HG03095 (cell line): ENCODE measurements around the gene BICD2.
"Not testable (repeated sequence)": the region's sequence is repeated elsewhere in the genome, so short reads cannot be mapped to it uniquely, and the experiment has no call there.

Experiments
- ATAC-seq: cut with Tn5 transposase; IDR thresholded peaks from one replicate; pipeline ENCODE4 v1.9.1; 2021; ENCODE audit warnings: moderate library complexity; ENCODE audit not compliant: unreplicated experiment

The BICD2 gene

DNA sequence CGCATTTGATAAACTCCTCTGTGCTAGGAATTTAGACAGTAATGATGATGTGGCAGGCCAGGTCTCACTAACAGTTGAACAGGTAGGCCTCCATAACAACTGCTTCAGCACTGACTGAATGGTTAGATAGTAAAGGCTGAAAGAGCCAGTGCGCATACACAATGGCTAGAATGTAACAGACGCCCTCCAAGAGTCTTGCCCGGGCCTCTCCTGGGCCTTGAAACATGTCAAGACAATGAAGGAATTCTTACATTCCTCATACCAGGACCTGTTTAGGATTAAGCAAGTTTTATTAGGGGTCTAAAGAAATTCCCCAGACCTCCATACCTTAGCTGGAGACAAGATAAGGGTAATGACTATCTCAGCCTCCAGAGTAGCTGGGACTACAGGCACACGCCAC is 6.7 kb upstream of the BICD2 start:
- no peak for ATAC-seq

DNA sequence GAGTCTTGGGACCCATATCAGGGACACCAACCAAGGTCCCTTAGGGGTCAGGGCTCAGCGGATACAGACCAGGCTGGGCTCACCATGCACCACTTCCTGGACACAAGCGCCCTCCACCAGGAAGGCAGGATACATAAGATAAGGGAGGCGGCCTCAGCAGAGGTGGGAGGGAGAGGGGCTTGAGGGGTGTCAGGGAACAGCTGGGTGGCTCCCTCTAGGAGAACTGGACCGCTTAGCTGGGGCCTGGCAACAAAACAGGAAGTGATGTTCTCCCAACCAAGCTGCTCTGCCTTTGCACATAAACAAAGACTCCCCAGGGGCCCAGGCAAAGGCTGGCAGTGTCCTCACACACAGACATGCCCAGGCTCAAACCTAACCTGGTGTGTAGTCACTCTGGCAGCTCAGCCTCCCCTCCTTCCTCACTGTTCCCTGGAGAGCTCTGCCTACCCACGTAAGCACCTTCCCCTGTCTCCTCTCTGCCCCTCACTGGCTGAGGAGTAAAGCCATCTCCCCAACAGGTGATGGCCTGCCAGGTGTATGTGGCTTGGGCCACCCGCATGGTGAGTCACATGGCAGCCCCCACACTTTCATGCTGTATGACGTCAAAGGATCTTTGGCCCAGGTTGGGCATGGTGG is 5.8 kb upstream of the BICD2 start:
- ATAC-seq: no peak

DNA sequence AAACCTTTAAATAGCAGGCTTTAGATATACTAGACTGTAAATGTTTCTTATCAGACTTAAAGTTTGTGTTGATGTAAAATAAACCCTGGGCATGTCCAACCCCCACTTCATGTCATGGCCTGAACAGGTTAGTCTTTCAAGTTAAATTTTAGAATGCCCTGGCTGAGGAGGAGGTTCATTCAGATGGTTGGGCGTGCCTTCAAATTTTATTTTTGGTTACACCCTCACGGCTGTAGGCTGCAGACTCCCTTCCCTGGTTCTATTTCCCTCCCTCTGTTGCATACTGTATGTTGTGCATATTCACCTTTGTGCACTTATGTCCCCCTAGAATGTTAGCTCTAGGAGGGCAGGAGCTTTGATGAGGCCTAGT is 5.3 kb upstream of the BICD2 start:
- no peak for ATAC-seq

DNA sequence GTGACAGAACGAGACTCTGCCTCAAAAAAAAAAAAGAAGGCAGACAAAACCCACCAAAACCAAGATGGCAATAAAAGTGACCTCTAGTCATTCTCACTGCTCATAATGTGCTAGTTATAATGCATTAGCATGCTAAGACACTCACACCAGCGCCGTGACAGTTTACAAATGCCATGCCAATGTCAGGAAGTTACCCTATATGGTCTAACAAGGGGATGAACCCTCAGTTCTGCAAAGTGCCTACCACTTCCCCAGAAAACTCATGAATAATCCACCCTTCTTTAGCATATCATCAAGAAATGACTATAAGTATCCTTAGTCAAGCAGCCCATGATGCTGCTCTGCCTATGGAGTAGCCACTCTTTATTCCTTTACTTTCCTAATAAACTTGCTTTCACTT is 4.7 kb upstream of the BICD2 start:
- no peak for ATAC-seq

DNA sequence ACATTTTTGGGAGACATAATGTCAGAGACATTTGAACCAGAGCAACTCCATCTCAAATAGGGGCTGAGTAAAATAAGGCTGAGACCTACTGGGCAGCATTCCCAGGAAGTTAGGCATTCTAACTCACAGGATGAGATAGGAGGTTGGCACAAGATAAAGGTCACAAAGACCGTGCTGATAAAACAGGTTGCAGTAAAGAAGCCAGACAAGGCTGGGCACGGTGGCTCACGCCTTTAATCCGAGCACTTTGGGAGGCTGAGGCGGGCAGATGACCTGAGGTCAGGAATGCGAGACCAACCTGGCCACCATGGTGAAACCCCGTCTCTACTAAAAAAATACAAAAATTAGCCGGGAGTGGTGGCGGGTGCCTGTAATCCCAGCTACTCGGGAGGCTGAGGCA is 4.2 kb upstream of the BICD2 start:
- not testable (repeated sequence) for ATAC-seq

DNA sequence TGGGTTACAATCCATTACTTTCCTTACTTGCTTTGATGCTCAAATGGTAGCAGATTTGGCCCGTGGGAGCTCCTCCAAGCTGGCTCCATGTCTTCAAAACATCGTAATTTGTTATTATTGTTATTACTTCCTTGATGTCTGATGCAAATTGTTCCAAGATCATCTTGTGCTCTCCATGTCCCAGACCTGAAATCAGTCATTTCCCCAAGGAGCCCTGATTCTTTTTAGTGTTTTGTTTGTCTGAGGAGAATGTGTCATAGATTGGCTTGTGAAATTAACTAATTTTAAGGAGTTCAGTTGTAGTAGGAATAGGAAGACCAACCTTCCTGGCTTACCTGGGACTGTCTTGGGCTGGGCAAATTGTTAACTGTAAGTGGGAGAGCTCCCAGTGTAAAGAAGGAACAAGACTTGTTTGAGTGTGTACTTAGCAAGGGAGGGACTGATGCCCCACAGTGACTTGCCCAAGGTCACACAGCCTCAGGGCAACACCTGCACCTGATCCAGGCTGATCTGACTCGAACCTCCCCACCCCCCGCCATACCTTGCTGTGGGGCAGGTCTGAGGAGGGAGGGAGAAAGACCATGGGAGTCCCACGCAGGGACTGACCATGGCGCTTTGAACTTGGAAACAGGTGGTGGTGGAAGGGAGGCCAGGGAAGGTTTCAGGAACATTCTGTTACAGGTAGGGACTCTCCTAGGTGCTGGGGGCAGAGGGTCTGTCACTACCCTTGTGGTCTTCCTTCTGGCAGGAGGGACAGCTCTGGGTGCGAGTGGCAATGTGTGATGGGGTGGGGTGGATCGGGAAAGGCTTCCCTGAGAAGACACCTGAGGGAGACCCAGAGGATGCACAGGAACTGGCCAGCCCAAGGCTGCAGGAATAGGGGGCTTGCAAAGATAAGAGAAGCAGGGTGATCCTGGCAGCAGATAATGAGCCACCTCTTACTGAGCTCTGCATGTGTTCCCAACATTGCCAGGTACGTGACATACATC is 2.7 kb upstream of the BICD2 start:
- no peak for ATAC-seq

DNA sequence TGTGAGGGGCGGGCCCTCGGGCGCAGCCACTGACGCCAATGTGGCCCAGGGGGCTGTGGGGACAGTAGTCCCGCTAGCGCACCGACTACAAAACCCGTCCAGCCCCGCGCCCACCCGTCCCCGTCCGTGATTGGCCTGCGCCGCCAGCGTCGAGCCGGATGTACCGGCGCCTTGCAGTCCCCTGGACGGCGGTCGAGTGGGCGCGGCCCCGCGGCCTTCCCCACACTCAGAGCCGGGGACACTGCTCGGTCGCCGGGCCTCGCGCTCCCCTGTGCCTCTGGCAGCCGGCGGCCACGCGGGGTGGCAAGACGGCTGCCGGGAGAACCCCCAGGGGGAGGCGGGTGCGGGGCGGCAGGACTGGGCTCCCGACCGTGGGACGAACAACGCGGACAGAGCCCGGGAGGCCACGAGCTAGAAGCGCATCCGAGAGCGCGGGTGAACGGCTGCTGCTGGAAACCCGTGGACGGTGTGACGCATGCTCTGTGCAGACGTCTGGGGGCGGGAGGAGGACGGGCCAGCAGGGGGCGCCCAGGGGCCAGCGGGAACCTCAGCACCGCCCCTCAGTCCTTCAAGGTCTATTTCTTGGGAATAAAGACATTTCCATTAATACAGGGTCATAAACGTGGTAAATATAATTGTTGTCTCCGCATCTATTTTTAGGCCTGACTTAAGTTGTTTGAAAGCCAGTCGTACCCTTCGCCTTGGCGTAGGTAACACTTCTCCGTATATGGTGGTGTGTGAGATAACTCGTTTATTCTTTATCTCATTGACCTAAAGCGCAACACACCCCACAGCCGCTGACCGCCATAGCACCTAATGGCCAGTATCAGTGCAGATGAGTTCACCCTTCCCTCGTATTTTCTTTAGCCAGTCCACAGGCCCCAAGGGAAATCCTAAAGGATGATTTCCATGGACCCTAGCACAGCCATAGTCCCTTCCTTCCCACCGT is 629 bp upstream of the BICD2 start:
- ATAC-seq: peak; percentile 92

DNA sequence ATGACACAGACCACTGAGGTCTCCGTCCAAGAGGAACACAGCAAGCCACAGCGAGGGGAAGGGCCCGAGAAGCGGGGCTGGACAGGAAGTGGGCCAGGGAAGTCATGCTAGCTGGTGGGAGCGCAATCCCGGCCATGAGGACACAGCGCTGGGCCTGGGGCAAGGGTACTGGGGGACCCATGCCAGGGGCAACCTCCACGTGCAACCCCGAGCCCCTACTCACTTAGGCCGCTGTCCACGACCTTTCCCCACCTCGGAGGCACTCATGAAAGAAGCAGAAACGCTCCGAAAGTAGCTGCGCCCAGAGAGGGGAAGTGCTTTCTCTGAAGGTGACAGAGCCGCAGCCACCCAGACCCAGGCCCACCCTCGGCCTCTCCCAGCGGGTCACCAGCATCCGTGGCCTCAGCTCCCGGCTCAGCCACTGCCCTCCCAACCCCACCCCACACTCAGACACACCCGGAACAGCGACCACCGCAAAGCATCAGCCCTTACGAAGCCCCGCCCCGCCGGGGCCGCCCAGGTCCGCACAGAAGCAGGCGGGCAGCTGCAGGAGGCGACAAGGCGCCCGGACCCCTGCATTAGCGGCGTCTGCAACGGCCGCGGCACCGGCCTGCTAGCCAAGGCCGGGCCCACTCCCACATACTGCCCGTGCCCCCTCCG is 782 bp downstream of the BICD2 start:
- no peak for ATAC-seq

DNA sequence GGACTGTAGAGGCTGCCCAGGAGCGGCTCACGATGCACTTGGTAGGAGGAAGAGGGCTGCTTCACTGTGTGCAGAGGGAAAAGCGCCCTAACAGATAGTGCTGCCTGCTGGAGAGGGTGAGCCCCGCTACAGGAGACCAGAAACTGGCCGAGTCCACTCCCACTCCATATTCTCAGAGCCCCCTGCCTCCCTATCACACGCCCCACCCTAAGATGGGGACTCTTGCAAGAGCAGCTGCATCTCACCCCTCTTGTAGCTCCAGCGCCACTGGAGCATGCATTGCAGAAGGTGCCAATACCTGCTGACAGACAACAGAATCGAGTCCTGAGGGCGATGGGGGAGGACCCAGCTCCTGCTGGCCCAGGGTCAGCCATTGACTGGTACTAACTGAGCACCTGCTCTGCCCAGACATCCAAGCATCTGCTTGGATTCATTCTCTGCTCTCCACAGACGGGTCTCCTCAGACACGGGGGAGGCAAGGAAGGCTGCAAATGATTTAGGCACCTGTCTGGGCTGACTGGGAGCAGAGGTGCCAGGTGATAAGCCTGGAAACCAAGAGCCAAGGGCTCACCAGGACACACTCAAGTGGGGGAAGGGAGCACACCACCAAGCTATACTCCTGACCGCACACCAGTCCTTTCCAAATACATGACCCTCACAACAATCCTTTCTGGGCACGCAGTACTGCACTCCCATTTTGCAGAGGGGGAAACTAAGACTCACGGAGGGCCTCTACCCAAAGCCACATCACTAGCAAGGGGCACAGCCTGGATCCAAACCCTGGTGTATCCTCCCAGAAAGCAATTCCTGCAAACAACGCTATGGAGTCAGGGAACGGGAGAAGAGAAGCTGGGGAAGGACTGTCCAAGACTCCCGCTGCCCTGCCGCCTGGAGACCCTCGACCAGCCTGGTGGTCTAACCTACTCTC is 1.6 kb downstream of the BICD2 start:
- no peak for ATAC-seq

DNA sequence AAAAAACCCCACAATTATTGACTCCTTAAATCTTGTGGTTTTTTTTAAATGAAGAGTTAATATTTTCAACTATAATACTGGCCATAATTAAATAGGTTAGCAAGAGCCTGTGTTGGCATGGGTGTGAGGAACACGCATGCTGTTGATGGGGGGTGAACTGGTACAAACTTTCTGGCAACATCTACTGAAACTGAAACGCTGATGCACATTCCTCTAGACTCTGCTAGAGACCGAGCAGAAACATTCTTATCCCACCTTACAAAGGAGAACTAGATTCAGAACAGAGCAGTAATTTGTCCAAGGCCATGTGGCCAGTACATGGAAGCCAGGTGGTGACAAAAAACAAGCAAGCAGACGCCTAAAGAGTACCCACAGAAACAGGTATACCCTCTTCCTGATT is 2.4 kb downstream of the BICD2 start:
- ATAC-seq: no peak

DNA sequence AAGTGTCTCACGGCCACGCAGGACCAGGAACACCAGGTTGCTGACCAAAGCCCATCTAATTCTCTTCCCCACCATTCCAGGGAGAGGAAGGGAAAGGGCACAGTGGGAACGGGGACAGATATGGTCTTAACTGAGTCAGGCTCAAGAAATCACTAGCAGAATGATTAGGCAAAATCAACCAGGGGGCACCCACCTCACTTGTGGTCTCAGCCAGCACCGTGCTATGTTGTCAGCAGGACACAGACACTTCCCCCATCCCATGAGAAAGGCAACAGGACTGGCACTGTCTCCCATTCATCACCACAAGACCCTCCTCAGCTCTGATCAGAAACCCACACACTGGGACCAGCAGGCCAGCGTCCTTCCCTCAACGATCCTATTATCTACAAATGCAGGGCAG is 2.9 kb downstream of the BICD2 start:
- no peak for ATAC-seq

DNA sequence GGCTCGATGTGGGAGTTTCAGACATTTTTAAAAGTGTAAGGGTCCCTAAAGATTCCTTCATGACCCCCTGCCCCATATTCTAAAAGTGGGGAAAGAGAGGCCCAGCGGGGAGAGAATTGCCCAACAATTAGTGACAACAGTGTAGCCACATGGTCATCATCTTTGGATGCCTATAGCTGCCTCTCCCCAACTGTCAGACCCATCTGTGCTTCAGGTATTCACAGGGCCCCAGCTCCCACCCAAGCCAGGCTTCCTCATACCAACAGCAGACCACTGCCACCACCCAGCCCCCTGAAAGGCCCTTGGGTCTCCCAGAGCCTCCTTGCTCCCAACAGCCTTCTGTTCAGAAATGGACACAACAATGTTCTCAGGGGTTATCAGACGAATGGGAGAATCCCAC is 4.1 kb downstream of the BICD2 start:
- no peak for ATAC-seq

DNA sequence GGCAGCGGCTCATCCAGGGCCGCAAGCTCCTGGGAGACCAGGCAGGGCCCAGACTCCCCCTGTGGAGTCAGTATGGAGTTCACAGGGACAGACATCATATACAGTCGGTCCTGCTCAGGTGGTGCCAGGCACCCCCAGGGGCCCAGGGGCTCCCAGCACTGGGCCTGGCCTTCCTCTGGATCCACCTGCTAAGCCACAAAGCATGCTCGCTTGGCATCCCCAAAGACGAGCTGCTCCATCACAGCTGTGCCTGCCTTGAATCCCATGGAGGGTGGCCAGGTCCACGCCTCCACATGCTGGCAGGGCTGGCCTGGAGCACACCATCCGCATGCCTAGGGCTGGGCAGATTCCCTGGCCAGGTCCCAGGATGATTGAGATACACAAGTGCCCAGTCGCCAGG is 4.6 kb downstream of the BICD2 start:
- no peak for ATAC-seq

DNA sequence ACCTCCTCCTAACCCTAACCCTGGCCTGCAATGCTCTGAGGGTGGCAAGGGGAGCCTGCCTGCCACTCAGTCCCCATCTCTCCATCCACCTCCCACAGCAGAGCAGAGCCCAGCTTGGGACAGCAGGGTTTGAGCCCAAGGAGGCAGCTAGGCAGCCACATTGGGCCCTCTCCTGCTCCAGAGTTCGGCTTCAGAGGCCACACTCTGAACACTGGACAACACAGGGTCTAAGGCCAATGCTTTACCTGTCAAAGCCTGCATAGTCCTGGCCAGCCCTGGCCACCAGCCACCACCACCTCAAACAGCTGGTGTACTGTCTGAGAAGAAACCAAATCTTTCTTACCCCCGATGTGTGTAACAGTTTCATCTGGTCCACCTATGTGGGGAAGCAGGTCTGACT is 5.2 kb downstream of the BICD2 start:
- ATAC-seq: no peak

DNA sequence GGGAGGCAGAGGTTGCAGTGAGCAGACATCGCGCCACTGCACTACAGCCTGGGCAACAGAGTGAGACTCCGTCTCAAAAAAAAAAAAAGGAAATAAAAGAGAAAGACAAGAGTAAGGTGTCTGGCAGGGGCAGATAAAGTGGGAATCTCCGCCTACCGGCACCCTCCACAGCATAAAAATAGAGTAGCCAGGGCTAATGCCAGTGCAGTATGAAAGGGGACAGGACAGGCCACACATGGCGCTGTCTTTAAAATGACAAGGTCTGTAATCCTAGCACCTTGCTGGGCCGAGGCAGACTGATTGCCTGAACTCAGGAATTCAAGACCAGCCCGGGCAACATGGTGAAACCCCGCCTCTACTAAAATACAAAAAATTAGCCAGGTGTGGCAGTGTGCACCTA is 7.8 kb downstream of the BICD2 start:
- ATAC-seq: no peak

DNA sequence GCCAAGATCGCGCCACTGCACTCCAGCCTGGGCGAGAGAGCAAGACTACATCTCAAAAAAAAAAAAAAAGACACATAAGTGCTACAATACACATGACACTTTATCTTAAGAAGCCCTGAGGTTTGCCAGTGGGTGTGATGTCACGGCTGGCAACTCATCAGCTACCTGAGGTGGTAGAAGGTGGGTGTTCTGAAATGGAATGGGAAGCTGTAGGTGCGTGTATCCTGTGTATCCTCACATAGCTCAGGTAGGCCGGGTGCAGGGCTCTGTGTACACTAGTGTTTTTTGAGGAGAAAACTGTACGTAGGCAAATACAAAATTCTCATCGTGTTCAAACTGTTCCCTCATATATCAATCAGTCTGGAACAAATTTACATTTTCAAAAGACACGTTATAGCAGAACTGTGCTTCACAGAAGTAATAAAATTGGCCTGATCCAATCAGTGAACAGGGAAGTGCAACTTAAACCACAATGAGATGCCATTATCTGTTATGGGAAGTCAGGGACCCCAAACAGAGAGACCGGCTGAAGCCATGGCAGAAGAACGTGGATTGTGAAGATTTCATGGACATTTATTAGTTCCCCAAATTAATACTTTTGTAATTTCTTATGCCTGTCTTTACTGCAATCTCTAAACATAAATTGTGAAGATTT is 10.4 kb downstream of the BICD2 start:
- no peak for ATAC-seq

DNA sequence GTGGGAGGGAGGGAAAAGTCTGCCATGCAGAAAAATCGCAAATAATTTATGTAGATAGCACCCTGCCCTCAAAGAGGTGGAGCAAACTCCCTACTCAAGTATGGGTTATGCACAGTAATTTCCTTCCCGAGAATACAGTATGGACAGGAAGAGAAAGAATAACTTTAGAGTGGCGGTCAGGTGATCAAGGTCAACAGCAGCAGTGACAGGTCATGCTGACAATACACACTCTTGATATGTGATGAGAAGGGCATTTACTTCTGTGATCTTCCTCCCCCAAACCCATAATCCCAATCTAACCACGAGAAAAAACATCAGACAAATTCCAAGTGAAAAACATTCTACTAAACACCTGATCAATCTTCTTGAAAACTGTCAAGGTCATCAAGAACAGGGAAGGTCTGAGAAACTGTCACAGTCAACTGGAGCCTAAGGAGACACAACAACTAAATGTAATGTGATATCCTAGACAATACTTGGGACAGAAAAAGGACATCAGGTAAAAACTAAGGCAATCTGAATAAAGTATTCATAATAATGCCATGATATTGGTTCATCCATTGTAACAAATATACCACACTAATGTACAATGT is 11.7 kb downstream of the BICD2 start:
- ATAC-seq: no peak

DNA sequence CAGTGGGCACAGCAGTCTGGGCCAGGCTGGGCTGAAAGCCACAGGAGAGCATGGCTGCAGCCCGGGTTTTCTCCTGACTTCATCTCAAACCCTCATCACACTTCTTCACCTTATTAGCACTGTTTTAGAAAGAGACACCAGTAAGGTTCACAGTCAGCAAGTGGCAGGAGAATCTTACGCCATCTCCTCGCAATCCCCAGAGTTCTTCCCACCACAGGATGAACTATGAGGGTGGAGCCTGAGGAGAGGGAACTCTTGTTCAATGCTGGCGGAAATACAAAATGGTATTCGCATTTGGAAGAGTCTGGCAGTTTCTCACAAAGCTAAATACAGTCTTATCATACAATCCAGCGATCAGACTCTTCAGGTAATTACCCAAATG is 14.7 kb downstream of the BICD2 start:
- no peak for ATAC-seq
